ENCODE measurements around the gene GRB2. TPM values are rescaled to one million over a fixed set of nuclear protein-coding genes. Genes with fewer than 3 reads are reported as not detected.
"Not testable (repeated sequence)": the region's sequence is repeated elsewhere in the genome, so short reads cannot be mapped to it uniquely, and the experiment has no call there.

GRB2 gene
- total RNA-seq, 4 donors from 2014 or later = 44.9 to 62.6 (median 58.7) TPM

- Histone ChIP-seq H3K4me1 (peaks cover 10% of the 10 kb centered on the region), H3K9me3 (no peaks in the 10 kb centered on the region), H3K27me3 (no peaks in the 10 kb centered on the region), H3K4me3 (peak overlapping the region; percentile 85), H3K27ac (no peak overlapping the region), H3K36me3 (peaks cover 14% of the 10 kb centered on the region)
- WGBS = 16% methylated on average over 2 of the region's 2 CpGs
- DNase-seq (ENCODE audit: low spot score in 2 of 2) = no peak
- no peak for TF ChIP-seq POLR2A (IDR thresholded peaks at IDR 0.05)
- no peak for TF ChIP-seq POLR2AphosphoS5 (IDR thresholded peaks at IDR 0.05)
- TF ChIP-seq CTCF (IDR thresholded peaks at IDR 0.05) = no peak
- no peak for TF ChIP-seq EP300 (IDR thresholded peaks at IDR 0.05)
These were observed 117.1 kb downstream of the GRB2 start for GRCh38 chr17:75288359-75288758.

GRCh38 chr17:75287221-75287620, 118.3 kb downstream of the GRB2 start:
- no peak for DNase-seq (ENCODE audit: low spot score in 2 of 2)
- no peak for TF ChIP-seq CTCF (IDR thresholded peaks at IDR 0.05)
- TF ChIP-seq POLR2AphosphoS5 (IDR thresholded peaks at IDR 0.05) = no peak
- no peak for TF ChIP-seq POLR2A (IDR thresholded peaks at IDR 0.05)
- no peak for TF ChIP-seq EP300 (IDR thresholded peaks at IDR 0.05)

GRCh38 chr17:75285123-75285522, 120.4 kb downstream of the GRB2 start:
- no peak for DNase-seq (ENCODE audit: low spot score in 2 of 2)
- 85% methylated on average over 6 of the region's 6 CpGs for WGBS
- no peak for TF ChIP-seq POLR2AphosphoS5 (IDR thresholded peaks at IDR 0.05)
- TF ChIP-seq EP300 (IDR thresholded peaks at IDR 0.05) = no peak
- TF ChIP-seq CTCF (IDR thresholded peaks at IDR 0.05) = no peak
- TF ChIP-seq POLR2A (IDR thresholded peaks at IDR 0.05) = no peak
- no peaks in the 10 kb centered on the region for H3K27me3 ChIP-seq
- H3K27ac ChIP-seq = no peak overlapping the region
- peaks cover 30% of the 10 kb centered on the region for H3K36me3 ChIP-seq
- H3K4me3 ChIP-seq = no peak overlapping the region
- H3K9me3 ChIP-seq = no peaks in the 10 kb centered on the region
- peaks cover 10% of the 10 kb centered on the region for H3K4me1 ChIP-seq

More at GRCh38 chr17:75287221-75287620, 118.3 kb downstream of the GRB2 start:
- Histone ChIP-seq H3K36me3 (peaks cover 21% of the 10 kb centered on the region), H3K4me3 (no peak overlapping the region), H3K27me3 (no peaks in the 10 kb centered on the region), H3K4me1 (peaks cover 10% of the 10 kb centered on the region), H3K27ac (no peak overlapping the region), H3K9me3 (no peaks in the 10 kb centered on the region)
- 80% methylated on average over 9 of the region's 9 CpGs for WGBS

GRCh38 chr17:75280189-75280588, 125.3 kb downstream of the GRB2 start:
- H3K4me3 ChIP-seq; H3K27ac ChIP-seq; H3K9me3 ChIP-seq; H3K27me3 ChIP-seq; H3K4me1 ChIP-seq; DNase-seq (ENCODE audit: low spot score in 2 of 2): not testable (repeated sequence)
- H3K36me3 ChIP-seq = peaks cover 21% of the 10 kb centered on the region
- 93% methylated on average over 4 of the region's 4 CpGs for WGBS

GRCh38 chr17:75277664-75278071, 127.8 kb downstream of the GRB2 start:
- no peaks in the 10 kb centered on the region for H3K27me3 ChIP-seq
- 64% methylated on average over 6 of the region's 6 CpGs for WGBS
- no peak overlapping the region for H3K27ac ChIP-seq
- H3K4me3 ChIP-seq = no peak overlapping the region
- DNase-seq (ENCODE audit: low spot score in 2 of 2) = no peak
- peaks cover 12% of the 10 kb centered on the region for H3K36me3 ChIP-seq
- no peaks in the 10 kb centered on the region for H3K9me3 ChIP-seq
- H3K4me1 ChIP-seq = peaks cover under 1% of the 10 kb centered on the region
- TF ChIP-seq POLR2AphosphoS5 (IDR thresholded peaks at IDR 0.05) (no peak), CTCF (IDR thresholded peaks at IDR 0.05) (no peak), POLR2A (IDR thresholded peaks at IDR 0.05) (no peak), EP300 (IDR thresholded peaks at IDR 0.05) (no peak)
